Stimulated activated CD4-positive, alpha-beta T cell treated with anti-CD3 and anti-CD28 coated beads, Interleukin-12 subunit alpha, Interleukin-12 subunit beta, amount 100 ng/mL, for 4 hours (primary cell): ENCODE results near the gene HOXD3.

Experiments used
- DNase-seq: peaks from one replicate; pipeline ENCODE4 v3.0.0-alpha.2; 2020

The HOXD3 gene

GRCh38 chr2:176165370-176166050 is 8.4 kb downstream of the HOXD3 start:
- no peak for DNase-seq

- no peak for DNase-seq
Observed at GRCh38 chr2:176166272-176166671, 9.2 kb downstream of the HOXD3 start.

DNA sequence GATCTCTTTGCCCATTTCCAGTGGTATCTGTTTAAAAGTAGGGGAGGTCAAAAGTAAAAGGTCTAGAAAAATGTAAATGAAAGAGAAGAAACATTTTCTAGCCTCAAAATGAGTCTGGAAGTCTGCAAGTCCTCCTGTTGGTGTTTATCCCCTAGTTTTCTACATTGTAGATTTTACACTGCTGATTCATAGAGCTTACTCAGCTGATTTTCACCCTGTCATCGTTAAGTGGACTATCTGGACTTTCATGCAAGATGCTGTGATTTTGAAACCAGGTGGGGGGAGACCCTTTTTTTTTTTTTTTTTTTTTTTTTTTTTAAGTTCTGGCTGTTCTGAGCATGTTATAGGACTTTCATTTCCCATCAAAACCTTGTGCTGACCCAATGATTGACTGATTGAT is 10.3 kb downstream of the HOXD3 start:
- no peak for DNase-seq

- DNase-seq, result no peak
Observed at GRCh38 chr2:176169181-176169580, 12.1 kb downstream of the HOXD3 start.

DNA sequence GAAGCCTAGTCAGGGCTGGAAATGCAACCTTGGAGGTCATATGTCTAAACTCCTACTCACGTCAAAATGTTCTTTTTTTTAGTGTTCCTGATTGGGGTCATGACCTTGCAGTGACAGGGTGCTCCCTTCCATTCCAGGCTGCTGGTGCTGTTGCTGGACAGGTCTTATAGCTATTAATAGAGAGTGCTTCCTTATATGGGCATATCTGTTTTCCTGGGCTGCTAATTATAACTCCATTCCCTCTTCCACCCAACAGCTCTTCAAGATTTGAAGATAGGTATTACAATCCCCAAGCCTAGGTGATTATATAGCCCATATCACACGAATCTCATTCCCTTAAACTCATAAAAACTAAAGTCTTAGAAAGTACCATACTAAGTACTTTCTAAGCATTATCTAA is 12.6 kb downstream of the HOXD3 start:
- no peak for DNase-seq

- no peak for DNase-seq
Observed at GRCh38 chr2:176170602-176171305, 13.6 kb downstream of the HOXD3 start.

DNA sequence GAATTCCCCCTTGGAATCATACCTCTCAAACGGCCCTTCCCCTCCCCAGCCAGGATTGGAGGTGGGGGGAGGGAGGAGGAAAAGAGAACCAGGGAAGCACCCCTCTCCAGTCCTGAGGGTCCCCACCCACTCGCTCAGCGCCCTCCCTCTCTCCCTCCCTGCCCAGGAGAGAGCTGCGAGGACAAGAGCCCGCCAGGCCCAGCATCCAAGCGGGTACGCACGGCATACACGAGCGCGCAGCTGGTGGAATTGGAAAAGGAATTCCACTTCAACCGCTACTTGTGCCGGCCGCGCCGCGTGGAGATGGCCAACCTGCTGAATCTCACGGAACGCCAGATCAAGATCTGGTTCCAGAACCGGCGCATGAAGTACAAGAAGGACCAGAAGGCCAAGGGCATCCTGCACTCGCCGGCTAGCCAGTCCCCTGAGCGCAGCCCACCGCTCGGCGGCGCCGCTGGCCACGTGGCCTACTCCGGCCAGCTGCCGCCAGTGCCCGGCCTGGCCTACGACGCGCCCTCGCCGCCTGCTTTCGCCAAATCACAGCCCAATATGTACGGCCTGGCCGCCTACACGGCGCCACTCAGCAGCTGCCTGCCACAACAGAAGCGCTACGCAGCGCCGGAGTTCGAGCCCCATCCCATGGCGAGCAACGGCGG is 14.4 kb downstream of the HOXD3 start:
- DNase-seq, result no peak

DNA sequence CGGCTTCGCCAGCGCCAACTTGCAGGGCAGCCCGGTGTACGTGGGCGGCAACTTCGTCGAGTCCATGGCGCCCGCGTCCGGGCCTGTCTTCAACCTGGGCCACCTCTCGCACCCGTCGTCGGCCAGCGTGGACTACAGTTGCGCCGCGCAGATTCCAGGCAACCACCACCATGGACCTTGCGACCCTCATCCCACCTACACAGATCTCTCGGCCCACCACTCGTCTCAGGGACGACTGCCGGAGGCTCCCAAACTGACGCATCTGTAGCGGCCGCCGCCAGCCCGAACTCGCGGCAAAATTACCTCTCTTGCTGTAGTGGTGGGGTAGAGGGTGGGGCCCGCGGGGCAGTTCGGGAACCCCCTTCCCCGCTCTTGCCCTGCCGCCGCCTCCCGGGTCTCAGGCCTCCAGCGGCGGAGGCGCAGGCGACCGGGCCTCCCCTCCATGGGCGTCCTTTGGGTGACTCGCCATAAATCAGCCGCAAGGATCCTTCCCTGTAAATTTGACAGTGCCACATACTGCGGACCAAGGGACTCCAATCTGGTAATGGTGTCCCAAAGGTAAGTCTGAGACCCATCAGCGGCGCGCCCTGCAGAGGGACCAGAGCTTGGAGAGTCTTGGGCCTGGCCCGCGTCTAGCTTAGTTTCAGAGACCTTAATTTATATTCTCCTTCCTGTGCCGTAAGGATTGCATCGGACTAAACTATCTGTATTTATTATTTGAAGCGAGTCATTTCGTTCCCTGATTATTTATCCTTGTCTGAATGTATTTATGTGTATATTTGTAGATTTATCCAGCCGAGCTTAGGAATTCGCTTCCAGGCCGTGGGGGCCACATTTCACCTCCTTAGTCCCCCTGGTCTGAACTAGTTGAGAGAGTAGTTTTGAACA is 15.1 kb downstream of the HOXD3 start:
- DNase-seq, result no peak

DNA sequence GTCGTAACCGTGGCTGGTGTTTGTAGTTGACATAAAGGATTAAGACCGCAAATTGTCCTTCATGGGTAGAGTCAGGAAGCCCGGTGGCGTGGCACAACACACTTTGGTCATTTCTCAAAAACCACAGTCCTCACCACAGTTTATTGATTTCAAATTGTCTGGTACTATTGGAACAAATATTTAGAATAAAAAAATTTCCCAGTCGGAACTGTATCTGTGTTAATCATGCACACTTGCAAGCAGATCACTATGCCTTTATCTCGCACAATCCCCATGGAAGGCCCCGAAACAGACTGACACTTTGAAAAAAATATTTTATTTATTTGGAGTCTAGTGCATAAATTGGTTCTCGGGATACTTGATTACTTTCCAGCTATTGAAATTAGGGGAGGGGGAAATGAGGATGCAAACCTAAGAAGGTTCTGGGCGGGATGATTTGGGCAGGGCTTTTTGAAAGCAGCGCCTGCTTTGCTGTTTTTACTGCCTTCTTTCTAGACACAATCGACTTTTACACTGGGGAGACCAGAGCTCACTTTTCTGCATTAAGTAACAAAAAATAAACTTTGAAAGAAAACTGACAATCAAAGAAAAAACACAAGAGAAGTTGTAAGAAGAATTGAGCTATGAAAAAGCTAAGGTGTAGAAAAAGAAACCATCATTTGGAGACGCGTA is 15.9 kb downstream of the HOXD3 start:
- no peak for DNase-seq

- DNase-seq, result no peak
Observed at GRCh38 chr2:176173567-176174381, 16.7 kb downstream of the HOXD3 start.

DNA sequence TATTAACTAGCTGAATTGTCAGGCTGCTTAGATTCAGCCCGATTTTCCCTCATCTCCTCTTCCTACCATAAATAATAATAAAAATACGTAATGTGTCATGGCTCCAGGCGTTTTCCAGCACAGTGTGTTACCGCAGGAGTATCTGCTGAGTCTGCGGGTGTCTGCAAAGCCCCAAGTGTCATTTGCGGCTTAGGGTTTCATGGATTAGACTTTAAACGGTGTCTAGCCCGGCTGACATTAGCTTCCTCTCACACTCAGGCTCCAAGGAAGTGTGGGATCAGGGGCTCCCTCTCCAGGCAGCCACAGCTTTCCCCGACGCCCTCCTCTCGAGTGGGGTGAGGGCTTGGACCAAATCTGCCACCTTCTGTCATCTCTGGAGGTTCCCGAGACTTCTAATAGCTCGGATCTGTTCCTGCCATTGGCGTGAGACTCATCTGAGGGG is 17.3 kb downstream of the HOXD3 start:
- no peak for DNase-seq

GRCh38 chr2:176174824-176175708 is 18.0 kb downstream of the HOXD3 start:
- no peak for DNase-seq

- no peak for DNase-seq
Observed at GRCh38 chr2:176175709-176176607, 18.9 kb downstream of the HOXD3 start.

DNA sequence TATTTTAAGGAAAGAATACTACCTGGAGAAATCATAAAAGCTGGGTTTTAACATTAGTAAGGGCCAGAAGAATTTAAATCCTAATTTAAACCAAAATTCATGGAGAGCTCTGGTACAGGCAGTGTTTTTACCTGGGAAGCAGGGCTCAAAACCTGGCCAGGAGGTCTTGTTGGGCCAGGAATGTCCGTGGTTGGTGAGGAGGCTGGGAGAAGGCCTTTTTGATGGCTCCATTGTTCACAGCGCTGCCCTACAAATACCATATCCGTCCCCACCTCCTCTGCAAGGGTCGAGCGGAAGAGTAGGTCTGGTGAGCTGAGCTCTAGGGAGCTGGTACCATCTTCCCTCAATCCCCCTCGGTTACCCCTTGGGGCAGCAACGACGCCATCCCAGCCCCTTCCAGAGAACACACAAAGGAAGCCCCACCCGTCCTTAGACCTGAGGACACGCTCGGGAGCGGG is 20.5 kb downstream of the HOXD3 start:
- DNase-seq, result no peak

- DNase-seq, result no peak
Observed at GRCh38 chr2:176178038-176178756, 21.1 kb downstream of the HOXD3 start.

DNA sequence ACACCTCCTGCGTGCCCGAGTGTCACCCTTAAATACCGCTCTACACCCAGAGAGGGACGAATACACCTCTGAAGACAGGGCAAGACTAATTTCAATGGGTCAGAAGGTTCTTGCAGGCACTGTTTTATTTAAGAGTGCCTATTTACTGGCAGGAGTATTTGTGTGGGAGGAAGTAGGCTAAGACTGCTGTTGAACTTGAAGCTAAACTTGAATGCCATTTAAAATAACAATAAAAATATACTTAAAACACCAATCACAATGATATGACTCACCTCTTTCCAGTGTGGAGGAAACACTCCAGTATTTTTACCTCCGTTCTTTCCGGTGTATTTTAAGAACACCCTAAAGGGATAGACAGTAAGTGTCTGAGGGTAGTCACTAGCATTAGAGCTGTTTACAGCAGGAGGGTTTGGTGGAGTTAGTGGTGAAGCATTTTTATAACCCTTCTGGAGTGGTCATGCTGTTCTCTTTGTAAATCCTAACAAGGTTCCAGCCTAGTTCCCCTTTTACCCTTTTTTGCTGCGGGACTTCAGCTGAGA is 21.7 kb downstream of the HOXD3 start:
- no peak for DNase-seq

DNA sequence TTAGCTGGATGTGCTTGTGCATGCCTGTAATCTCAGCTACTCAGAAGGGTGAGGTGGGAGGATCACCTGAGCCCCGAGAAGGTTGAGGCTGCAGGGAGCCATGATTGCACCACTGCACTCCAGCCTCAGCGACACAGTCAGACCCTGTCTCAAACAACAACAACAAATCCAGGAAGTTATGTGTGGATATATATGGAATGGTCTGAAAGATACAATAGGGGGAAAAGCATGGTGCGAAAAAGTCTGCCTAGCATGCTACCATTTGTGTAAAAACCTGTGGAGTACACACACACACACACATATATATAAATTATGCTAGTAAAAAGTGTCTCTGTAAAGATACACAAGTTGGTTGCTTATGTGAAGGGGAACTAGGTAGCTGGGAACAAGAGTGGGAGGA is 24.4 kb downstream of the HOXD3 start:
- no peak for DNase-seq

- DNase-seq, result no peak
Observed at GRCh38 chr2:176182671-176183070, 25.6 kb downstream of the HOXD3 start.
